Measurements from ENCODE around the gene GLIS1.

GRCh38 chr1:53689223-53689622 is 49.7 kb downstream of the GLIS1 start:
- TF ChIP-seq, protein P1, sequence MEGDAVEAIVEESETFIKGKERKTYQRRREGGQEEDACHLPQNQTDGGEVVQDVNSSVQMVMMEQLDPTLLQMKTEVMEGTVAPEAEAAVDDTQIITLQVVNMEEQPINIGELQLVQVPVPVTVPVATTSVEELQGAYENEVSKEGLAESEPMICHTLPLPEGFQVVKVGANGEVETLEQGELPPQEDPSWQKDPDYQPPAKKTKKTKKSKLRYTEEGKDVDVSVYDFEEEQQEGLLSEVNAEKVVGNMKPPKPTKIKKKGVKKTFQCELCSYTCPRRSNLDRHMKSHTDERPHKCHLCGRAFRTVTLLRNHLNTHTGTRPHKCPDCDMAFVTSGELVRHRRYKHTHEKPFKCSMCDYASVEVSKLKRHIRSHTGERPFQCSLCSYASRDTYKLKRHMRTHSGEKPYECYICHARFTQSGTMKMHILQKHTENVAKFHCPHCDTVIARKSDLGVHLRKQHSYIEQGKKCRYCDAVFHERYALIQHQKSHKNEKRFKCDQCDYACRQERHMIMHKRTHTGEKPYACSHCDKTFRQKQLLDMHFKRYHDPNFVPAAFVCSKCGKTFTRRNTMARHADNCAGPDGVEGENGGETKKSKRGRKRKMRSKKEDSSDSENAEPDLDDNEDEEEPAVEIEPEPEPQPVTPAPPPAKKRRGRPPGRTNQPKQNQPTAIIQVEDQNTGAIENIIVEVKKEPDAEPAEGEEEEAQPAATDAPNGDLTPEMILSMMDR (IDR thresholded peaks at IDR 0.05) = no peak
- TF ChIP-seq EP300 (IDR thresholded peaks at IDR 0.05) = no peak
- TF ChIP-seq POLR2A (IDR thresholded peaks at IDR 0.05) = no peak

All from ovary (tissue), 3 donors.